ENCODE measurements around the gene IRF2BP2.
A peak's percentile ranks its signal among the peaks of the same experiment; 100 is the strongest.

Gene IRF2BP2

GRCh38 chr1:234610666-234611224 lies 767 bp upstream of the IRF2BP2 start:
- Histone ChIP-seq H3K27ac (peak overlapping the region; percentile 97), H3K36me3 (peaks cover 33% of the 10 kb centered on the region), H3K9me3 (ENCODE audit: severe bottlenecking) (no peaks in the 10 kb centered on the region), H3K27me3 (ENCODE audit: insufficient read depth, low read depth, severe bottlenecking) (no peaks in the 10 kb centered on the region), H3K4me3 (ENCODE audit: low read depth, low read length) (peak overlapping the region; percentile 82)
- peak; percentile 100 for DNase-seq
- no peak for TF ChIP-seq CTCF (IDR thresholded peaks at IDR 0.05; ENCODE audit: low read depth, low read length)

GRCh38 chr1:234609691-234610042 lies 311 bp downstream of the IRF2BP2 start:
- TF ChIP-seq CTCF (IDR thresholded peaks at IDR 0.05; ENCODE audit: low read depth, low read length) = no peak
- peaks cover 44% of the 10 kb centered on the region for H3K36me3 ChIP-seq
- no peak for DNase-seq
- peak overlapping the region; percentile 82 for H3K4me3 ChIP-seq (ENCODE audit: low read depth, low read length)
- H3K27ac ChIP-seq = peak overlapping the region; percentile 97
- H3K27me3 ChIP-seq (ENCODE audit: insufficient read depth, low read depth, severe bottlenecking) = no peaks in the 10 kb centered on the region
- H3K9me3 ChIP-seq (ENCODE audit: severe bottlenecking) = no peaks in the 10 kb centered on the region

GRCh38 chr1:234608911-234609690 lies 877 bp downstream of the IRF2BP2 start:
- no peaks in the 10 kb centered on the region for H3K9me3 ChIP-seq (ENCODE audit: severe bottlenecking)
- peaks cover 49% of the 10 kb centered on the region for H3K36me3 ChIP-seq
- H3K27me3 ChIP-seq (ENCODE audit: insufficient read depth, low read depth, severe bottlenecking) = no peaks in the 10 kb centered on the region
- H3K27ac ChIP-seq = peak overlapping the region; percentile 96
- peak overlapping the region; percentile 68 for H3K4me3 ChIP-seq (ENCODE audit: low read depth, low read length)
- TF ChIP-seq CTCF (IDR thresholded peaks at IDR 0.05; ENCODE audit: low read depth, low read length) = no peak
- DNase-seq = peak; percentile 66

- DNase-seq = peak; percentile 70
- TF ChIP-seq CTCF (IDR thresholded peaks at IDR 0.05; ENCODE audit: low read depth, low read length) = peak; percentile 48; the same call in 1 of the 2 replicates
- Histone ChIP-seq H3K9me3 (ENCODE audit: severe bottlenecking) (no peaks in the 10 kb centered on the region), H3K27ac (peak overlapping the region; percentile 96), H3K4me3 (ENCODE audit: low read depth, low read length) (peak overlapping the region; percentile 68), H3K36me3 (peaks cover 58% of the 10 kb centered on the region), H3K27me3 (ENCODE audit: insufficient read depth, low read depth, severe bottlenecking) (no peaks in the 10 kb centered on the region)
Measured at GRCh38 chr1:234608025-234608910, 1.7 kb downstream of the IRF2BP2 start.

- Histone ChIP-seq H3K36me3 (peaks cover 67% of the 10 kb centered on the region), H3K9me3 (ENCODE audit: severe bottlenecking) (no peaks in the 10 kb centered on the region), H3K27ac (peak overlapping the region; percentile 96), H3K4me3 (ENCODE audit: low read depth, low read length) (peak overlapping the region; percentile 68), H3K27me3 (ENCODE audit: insufficient read depth, low read depth, severe bottlenecking) (no peaks in the 10 kb centered on the region)
- DNase-seq = peak; percentile 75
- TF ChIP-seq CTCF (IDR thresholded peaks at IDR 0.05; ENCODE audit: low read depth, low read length) = peak; percentile 64
Measured at GRCh38 chr1:234607109-234608024, 2.6 kb downstream of the IRF2BP2 start.

Measured in WERI-Rb-1 (cell line).